ENCODE data around the gene SYPL1.

DNA sequence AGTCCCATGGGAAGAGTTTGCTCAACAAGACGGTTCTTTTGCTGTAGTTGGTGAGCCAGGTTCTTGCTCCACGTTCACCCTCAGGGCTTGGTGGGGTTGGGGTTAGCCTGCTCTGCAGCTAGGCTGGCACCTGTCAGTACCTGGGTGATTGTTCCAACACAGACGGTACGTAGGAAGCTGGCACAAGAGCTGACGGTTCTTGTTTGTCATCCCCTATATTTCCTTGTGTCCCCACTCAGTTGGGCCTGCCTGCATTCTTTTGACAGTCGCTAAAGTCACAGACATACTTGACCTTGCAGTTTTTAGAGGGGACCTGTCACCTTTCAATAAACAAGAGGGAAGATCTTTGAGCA is 40.2 kb upstream of the SYPL1 start:
- TF ChIP-seq SIN3A (IDR thresholded peaks at IDR 0.05; ENCODE audit: borderline replicate concordance, insufficient read depth, low read length) (no peak), POLR2AphosphoS5 (IDR thresholded peaks at IDR 0.05; ENCODE audit: low read depth, low read length) (no peak), TAF1 (IDR thresholded peaks at IDR 0.05; ENCODE audit: borderline replicate concordance, insufficient read depth, low read length) (no peak), FOXP2 (optimal IDR thresholded peaks at IDR 0.05; ENCODE audit: borderline replicate concordance, extremely low read depth, extremely low read length, insufficient read depth) (no peak)
- TF ChIP-seq, protein P1, sequence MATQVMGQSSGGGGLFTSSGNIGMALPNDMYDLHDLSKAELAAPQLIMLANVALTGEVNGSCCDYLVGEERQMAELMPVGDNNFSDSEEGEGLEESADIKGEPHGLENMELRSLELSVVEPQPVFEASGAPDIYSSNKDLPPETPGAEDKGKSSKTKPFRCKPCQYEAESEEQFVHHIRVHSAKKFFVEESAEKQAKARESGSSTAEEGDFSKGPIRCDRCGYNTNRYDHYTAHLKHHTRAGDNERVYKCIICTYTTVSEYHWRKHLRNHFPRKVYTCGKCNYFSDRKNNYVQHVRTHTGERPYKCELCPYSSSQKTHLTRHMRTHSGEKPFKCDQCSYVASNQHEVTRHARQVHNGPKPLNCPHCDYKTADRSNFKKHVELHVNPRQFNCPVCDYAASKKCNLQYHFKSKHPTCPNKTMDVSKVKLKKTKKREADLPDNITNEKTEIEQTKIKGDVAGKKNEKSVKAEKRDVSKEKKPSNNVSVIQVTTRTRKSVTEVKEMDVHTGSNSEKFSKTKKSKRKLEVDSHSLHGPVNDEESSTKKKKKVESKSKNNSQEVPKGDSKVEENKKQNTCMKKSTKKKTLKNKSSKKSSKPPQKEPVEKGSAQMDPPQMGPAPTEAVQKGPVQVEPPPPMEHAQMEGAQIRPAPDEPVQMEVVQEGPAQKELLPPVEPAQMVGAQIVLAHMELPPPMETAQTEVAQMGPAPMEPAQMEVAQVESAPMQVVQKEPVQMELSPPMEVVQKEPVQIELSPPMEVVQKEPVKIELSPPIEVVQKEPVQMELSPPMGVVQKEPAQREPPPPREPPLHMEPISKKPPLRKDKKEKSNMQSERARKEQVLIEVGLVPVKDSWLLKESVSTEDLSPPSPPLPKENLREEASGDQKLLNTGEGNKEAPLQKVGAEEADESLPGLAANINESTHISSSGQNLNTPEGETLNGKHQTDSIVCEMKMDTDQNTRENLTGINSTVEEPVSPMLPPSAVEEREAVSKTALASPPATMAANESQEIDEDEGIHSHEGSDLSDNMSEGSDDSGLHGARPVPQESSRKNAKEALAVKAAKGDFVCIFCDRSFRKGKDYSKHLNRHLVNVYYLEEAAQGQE (IDR thresholded peaks at IDR 0.05; ENCODE audit: insufficient read depth in 1 of 2, low read depth in 2 of 2, low read length in 2 of 2) = no peak

Measured in PFSK-1 (cell line).